DMS153 (cell line): Measurements from ENCODE around the gene SPRED2.
"Not testable (repeated sequence)": the region's sequence is repeated elsewhere in the genome, so short reads cannot be mapped to it uniquely, and the experiment has no call there.

Experiments
- DNase-seq: peaks from one replicate; lab custom pipeline; 2025; lab: John Stamatoyannopoulos, UW

The SPRED2 gene

GRCh38 chr2:65340898-65341681 is 91.3 kb downstream of the SPRED2 start:
- no peak for DNase-seq

GRCh38 chr2:65339648-65340047 is 92.8 kb downstream of the SPRED2 start:
- no peak for DNase-seq

- DNase-seq, result not testable (repeated sequence)
Measured at GRCh38 chr2:65338830-65339495, 93.4 kb downstream of the SPRED2 start.

GRCh38 chr2:65337915-65338314 is 94.5 kb downstream of the SPRED2 start:
- not testable (repeated sequence) for DNase-seq

- no peak for DNase-seq
Measured at GRCh38 chr2:65334714-65335113, 97.7 kb downstream of the SPRED2 start.

- no peak for DNase-seq
Measured at GRCh38 chr2:65331336-65332025, 100.9 kb downstream of the SPRED2 start.

- DNase-seq, result peak; percentile 89
Measured at GRCh38 chr2:65329525-65329924, 102.9 kb downstream of the SPRED2 start.

GRCh38 chr2:65326276-65326675 is 106.1 kb downstream of the SPRED2 start:
- peak; percentile 76 for DNase-seq

GRCh38 chr2:65325066-65325465 is 107.3 kb downstream of the SPRED2 start:
- no peak for DNase-seq

- no peak for DNase-seq
Measured at GRCh38 chr2:65320946-65321345, 111.5 kb downstream of the SPRED2 start.

- no peak for DNase-seq
Measured at GRCh38 chr2:65320042-65320725, 112.2 kb downstream of the SPRED2 start.

- no peak for DNase-seq
Measured at GRCh38 chr2:65319674-65320041, 112.7 kb downstream of the SPRED2 start.

GRCh38 chr2:65319072-65319673 is 113.2 kb downstream of the SPRED2 start:
- no peak for DNase-seq

GRCh38 chr2:65317841-65318240 is 114.6 kb downstream of the SPRED2 start:
- DNase-seq, result no peak

- not testable (repeated sequence) for DNase-seq
Measured at GRCh38 chr2:65317351-65317750, 115.0 kb downstream of the SPRED2 start.

GRCh38 chr2:65316072-65316471 is 116.3 kb downstream of the SPRED2 start:
- no peak for DNase-seq

- no peak for DNase-seq
Measured at GRCh38 chr2:65314801-65315441, 117.5 kb downstream of the SPRED2 start.

- DNase-seq, result no peak
Measured at GRCh38 chr2:65313954-65314256, 118.5 kb downstream of the SPRED2 start.

- no peak for DNase-seq
Measured at GRCh38 chr2:65313126-65313953, 119.1 kb downstream of the SPRED2 start.

- no peak for DNase-seq
Measured at GRCh38 chr2:65311596-65311995, 120.8 kb downstream of the SPRED2 start.

GRCh38 chr2:65311049-65311448 is 121.3 kb downstream of the SPRED2 start:
- DNase-seq, result no peak
